ENCODE results near the gene NRXN3. TPM values are rescaled to one million over a fixed set of nuclear protein-coding genes. Genes with fewer than 3 reads are reported as not detected.

Gene NRXN3
- total and polyA plus RNA-seq, 2 experiments from 2014 or later = 1.0 to 1.8 TPM

DNA sequence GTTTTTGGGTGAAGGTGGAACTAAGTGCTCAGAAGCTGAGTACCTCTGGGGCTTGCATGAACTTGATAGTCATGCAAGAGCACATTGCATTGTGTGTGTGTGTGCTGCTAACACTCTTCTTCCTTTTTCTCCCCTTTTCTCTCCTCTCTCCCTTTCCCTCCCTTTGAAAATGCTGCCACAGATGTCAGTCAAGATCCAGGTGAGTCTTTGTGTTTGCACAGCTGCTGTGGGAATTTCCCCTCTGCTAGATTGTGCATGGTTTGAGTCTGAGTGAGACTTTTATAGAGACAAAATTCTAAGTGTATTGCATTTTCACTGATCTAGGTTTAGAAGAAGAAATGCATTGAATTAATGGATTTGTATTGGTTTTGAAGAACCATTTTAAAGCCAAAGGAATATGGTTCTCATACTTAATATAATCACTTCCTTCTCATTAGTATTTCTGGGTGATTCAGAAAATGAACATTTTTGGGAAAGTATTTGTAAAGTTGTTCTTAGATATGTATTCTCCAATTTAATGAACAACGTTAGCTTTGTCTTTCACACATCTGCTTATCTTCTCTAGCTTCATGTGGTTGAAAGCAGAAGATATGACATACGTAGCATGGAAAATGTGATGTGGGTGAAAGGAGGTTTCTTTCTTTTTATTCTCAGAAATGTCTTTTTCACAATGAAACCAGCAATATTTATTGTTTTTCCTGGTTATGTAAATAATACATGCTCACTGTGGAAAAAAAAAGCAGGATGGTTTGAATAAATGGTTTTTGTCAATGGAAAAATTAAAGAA is 108.5 kb downstream of the NRXN3 start:
- Mint-ChIP-seq H3K27me3 (ENCODE audit: insufficient read depth, low read depth, poor library complexity) (peaks cover 2% of the 10 kb centered on the region), H3K36me3 (ENCODE audit: low read depth) (no peaks in the 10 kb centered on the region; the same call in 2 of the 3 replicates), H3K9me3 (peaks cover 2% of the 10 kb centered on the region; the same call in 1 of the 3 replicates), H3K27ac (no peak overlapping the region), H3K4me1 (peaks cover 9% of the 10 kb centered on the region), H3K4me3 (no peak overlapping the region)
- Histone ChIP-seq H3K4me2 (no peak overlapping the region), H3K79me2 (replicated peaks; ENCODE audit: insufficient read depth) (no peaks in the 10 kb centered on the region), H4K20me1 (replicated peaks; ENCODE audit: insufficient read depth) (no peaks in the 10 kb centered on the region), H3K36me3 (ENCODE audit: insufficient read depth) (no peaks in the 10 kb centered on the region), H3K4me1 (ENCODE audit: insufficient read depth) (no peaks in the 10 kb centered on the region), H3K27me3 (ENCODE audit: insufficient read depth) (no peaks in the 10 kb centered on the region), H3K9me2 (ENCODE audit: insufficient read depth) (no peaks in the 10 kb centered on the region), H3F3A (replicated peaks; ENCODE audit: low read depth) (no peaks in the 10 kb centered on the region), H3K27ac (ENCODE audit: low read depth) (no peak overlapping the region), H2AFZ (no peak overlapping the region), H3K4me3 (no peak overlapping the region)
- DNase-seq (ENCODE audit: low spot score) = no peak
- no peak for ATAC-seq
- TF ChIP-seq, protein P1, sequence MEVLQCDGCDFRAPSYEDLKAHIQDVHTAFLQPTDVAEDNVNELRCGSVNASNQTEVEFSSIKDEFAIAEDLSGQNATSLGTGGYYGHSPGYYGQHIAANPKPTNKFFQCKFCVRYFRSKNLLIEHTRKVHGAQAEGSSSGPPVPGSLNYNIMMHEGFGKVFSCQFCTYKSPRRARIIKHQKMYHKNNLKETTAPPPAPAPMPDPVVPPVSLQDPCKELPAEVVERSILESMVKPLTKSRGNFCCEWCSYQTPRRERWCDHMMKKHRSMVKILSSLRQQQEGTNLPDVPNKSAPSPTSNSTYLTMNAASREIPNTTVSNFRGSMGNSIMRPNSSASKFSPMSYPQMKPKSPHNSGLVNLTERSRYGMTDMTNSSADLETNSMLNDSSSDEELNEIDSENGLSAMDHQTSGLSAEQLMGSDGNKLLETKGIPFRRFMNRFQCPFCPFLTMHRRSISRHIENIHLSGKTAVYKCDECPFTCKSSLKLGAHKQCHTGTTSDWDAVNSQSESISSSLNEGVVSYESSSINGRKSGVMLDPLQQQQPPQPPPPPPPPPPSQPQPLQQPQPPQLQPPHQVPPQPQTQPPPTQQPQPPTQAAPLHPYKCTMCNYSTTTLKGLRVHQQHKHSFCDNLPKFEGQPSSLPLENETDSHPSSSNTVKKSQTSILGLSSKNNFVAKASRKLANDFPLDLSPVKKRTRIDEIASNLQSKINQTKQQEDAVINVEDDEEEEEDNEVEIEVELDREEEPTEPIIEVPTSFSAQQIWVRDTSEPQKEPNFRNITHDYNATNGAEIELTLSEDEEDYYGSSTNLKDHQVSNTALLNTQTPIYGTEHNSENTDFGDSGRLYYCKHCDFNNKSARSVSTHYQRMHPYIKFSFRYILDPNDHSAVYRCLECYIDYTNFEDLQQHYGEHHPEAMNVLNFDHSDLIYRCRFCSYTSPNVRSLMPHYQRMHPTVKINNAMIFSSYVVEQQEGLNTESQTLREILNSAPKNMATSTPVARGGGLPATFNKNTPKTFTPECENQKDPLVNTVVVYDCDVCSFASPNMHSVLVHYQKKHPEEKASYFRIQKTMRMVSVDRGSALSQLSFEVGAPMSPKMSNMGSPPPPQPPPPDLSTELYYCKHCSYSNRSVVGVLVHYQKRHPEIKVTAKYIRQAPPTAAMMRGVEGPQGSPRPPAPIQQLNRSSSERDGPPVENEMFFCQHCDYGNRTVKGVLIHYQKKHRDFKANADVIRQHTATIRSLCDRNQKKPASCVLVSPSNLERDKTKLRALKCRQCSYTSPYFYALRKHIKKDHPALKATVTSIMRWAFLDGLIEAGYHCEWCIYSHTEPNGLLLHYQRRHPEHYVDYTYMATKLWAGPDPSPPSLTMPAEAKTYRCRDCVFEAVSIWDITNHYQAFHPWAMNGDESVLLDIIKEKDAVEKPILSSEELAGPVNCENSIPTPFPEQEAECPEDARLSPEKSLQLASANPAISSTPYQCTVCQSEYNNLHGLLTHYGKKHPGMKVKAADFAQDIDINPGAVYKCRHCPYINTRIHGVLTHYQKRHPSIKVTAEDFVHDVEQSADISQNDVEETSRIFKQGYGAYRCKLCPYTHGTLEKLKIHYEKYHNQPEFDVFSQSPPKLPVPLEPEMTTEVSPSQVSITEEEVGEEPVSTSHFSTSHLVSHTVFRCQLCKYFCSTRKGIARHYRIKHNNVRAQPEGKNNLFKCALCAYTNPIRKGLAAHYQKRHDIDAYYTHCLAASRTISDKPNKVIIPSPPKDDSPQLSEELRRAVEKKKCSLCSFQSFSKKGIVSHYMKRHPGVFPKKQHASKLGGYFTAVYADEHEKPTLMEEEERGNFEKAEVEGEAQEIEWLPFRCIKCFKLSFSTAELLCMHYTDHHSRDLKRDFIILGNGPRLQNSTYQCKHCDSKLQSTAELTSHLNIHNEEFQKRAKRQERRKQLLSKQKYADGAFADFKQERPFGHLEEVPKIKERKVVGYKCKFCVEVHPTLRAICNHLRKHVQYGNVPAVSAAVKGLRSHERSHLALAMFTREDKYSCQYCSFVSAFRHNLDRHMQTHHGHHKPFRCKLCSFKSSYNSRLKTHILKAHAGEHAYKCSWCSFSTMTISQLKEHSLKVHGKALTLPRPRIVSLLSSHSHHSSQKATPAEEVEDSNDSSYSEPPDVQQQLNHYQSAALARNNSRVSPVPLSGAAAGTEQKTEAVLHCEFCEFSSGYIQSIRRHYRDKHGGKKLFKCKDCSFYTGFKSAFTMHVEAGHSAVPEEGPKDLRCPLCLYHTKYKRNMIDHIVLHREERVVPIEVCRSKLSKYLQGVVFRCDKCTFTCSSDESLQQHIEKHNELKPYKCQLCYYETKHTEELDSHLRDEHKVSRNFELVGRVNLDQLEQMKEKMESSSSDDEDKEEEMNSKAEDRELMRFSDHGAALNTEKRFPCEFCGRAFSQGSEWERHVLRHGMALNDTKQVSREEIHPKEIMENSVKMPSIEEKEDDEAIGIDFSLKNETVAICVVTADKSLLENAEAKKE (CRISPR knock-in tag; IDR thresholded peaks at IDR 0.05) = no peak
- no peak for TF ChIP-seq ZNF114 (CRISPR knock-in tag; IDR thresholded peaks at IDR 0.05)
- TF ChIP-seq, protein P2, sequence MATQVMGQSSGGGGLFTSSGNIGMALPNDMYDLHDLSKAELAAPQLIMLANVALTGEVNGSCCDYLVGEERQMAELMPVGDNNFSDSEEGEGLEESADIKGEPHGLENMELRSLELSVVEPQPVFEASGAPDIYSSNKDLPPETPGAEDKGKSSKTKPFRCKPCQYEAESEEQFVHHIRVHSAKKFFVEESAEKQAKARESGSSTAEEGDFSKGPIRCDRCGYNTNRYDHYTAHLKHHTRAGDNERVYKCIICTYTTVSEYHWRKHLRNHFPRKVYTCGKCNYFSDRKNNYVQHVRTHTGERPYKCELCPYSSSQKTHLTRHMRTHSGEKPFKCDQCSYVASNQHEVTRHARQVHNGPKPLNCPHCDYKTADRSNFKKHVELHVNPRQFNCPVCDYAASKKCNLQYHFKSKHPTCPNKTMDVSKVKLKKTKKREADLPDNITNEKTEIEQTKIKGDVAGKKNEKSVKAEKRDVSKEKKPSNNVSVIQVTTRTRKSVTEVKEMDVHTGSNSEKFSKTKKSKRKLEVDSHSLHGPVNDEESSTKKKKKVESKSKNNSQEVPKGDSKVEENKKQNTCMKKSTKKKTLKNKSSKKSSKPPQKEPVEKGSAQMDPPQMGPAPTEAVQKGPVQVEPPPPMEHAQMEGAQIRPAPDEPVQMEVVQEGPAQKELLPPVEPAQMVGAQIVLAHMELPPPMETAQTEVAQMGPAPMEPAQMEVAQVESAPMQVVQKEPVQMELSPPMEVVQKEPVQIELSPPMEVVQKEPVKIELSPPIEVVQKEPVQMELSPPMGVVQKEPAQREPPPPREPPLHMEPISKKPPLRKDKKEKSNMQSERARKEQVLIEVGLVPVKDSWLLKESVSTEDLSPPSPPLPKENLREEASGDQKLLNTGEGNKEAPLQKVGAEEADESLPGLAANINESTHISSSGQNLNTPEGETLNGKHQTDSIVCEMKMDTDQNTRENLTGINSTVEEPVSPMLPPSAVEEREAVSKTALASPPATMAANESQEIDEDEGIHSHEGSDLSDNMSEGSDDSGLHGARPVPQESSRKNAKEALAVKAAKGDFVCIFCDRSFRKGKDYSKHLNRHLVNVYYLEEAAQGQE (IDR thresholded peaks at IDR 0.05; ENCODE audit: unreplicated experiment) = no peak

Measured in GM23338 (cell line).